HepG2 (cell line): ENCODE results near the gene MPO. TPM values are rescaled to one million over a fixed set of nuclear protein-coding genes. Genes with fewer than 3 reads are reported as not detected.
A peak's percentile ranks its signal among the peaks of the same experiment; 100 is the strongest.

Experiments
- RBFOX2 ChIP-seq: fragments of 200-400 bp; formaldehyde crosslinking; IDR thresholded peaks from 2 replicates; pipeline ENCODE4 v1.6.1; 2017; ENCODE audit warnings: low read depth, mild to moderate bottlenecking, low read length
- SRSF1 ChIP-seq: fragments of 200-400 bp; formaldehyde crosslinking; optimal IDR thresholded peaks from 2 replicates; pipeline ENCODE3; 2017; ENCODE audit warnings: mild to moderate bottlenecking, low read depth, low read length, moderate library complexity
- ZNF569 ChIP-seq: sonication (generic); formaldehyde crosslinking; IDR thresholded peaks from 2 replicates; pipeline ENCODE4 v1.5.0; 2020; ENCODE audit warnings: mild to moderate bottlenecking, missing genetic modification reagents, moderate library complexity, borderline replicate concordance
- ZNF720 ChIP-seq: sonication (generic); formaldehyde crosslinking; IDR thresholded peaks from 2 replicates; pipeline ENCODE4 v1.4.0; 2020; ENCODE audit warnings: missing genetic modification reagents
- ZNF891 ChIP-seq: sonication (generic); formaldehyde crosslinking; IDR thresholded peaks from 2 replicates; pipeline ENCODE4 v1.5.0; 2020; ENCODE audit warnings: mild to moderate bottlenecking, missing genetic modification reagents
- polyA plus RNA-seq, 8 experiments: library from polyadenylated mRNA; depleted of rRNA in 3 of 8; stranded (reverse) in 7 of 8; unstranded in 1 of 8; fragments of >200 nt; fragmentation: Illumina TruSeq in 4 of 8; extraction: Trizol in 4 of 8; gene quantifications; 2 replicates each; pipeline versions ENCODE4 v1.2.1 to v1.2.3, GENCODE V29; 2011 to 2016; ENCODE audit warnings: low read depth in 4 of 8, missing spikeins in 1 of 8, mixed read lengths in 1 of 8; ENCODE audit not compliant: insufficient read depth in 1 of 8
- total RNA-seq, 5 experiments: library from RNA; depleted of rRNA; stranded (reverse); fragments of >200 nt; fragmentation: Illumina TruSeq; extraction: Trizol; gene quantifications; 2 replicates each; pipeline ENCODE4 v1.2.3, GENCODE V29; 2016; ENCODE audit warnings: low read depth in 1 of 5
- TF ChIP-seq, protein P1 (sequence below), 2 experiments: sonication (generic) in 1 of 2; formaldehyde crosslinking in 1 of 2; IDR thresholded peaks; 2 replicates each; pipeline versions ENCODE4 v1.6.1 to v1.9.0; 2014 to 2022; ENCODE audit warnings: antibody characterized with exemption in 1 of 2, borderline replicate concordance in 1 of 2, inconsistent platforms in 1 of 2, low read depth in 1 of 2, missing genetic modification reagents in 1 of 2

Gene MPO
- total and polyA plus RNA-seq, 2 of the 13 experiments (the other 11 are each of a cell fraction or from before 2014, with no cell fraction given), result not detected

DNA sequence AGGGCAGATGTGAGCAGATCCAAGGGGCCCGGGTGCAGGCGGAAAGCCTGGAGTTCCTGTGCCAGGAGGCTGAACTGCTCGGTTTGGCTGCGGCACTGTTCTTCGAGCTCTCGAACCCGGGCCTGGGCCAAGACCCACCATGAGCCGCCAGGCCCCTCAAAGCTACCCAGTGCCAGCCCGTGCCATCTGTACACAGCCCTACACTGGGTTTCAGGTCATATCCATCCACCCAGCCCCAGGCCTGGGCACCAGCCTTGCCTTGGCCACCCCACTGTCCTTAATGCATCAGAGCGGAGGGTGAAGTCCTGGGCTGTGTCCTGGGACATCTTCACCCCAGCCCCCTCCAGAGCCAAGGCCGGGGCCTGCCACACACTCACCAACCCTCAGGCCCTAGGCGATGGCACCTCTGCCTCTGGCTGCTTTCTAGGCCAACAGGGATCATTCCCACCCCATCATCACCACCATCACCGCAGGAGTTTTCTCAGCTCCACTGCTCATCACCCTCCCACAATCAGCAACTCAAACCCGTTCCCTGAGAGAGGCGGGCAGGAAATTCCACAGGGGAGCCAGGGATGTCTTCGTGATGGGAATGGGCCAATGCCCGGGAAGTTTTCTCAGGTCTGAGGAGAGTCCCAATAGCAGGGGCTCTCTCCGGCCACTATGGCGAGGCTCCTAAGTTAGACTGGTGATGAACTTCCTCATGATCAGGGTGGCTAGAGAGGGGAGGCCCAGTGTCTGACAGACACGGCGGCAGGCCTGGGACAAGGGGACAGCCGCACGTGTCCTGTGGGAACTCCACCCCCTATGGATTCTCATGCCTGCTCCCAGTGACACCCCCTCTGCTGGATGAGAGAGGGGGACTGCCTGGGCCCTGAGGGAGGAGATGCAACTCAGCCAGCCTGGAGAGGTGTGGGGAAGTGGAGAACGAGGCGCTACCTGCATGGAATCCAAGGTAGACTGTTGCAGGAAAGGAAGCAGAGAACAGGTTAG is 38.7 kb upstream of the MPO start (continued):
- TF ChIP-seq, protein P1, sequence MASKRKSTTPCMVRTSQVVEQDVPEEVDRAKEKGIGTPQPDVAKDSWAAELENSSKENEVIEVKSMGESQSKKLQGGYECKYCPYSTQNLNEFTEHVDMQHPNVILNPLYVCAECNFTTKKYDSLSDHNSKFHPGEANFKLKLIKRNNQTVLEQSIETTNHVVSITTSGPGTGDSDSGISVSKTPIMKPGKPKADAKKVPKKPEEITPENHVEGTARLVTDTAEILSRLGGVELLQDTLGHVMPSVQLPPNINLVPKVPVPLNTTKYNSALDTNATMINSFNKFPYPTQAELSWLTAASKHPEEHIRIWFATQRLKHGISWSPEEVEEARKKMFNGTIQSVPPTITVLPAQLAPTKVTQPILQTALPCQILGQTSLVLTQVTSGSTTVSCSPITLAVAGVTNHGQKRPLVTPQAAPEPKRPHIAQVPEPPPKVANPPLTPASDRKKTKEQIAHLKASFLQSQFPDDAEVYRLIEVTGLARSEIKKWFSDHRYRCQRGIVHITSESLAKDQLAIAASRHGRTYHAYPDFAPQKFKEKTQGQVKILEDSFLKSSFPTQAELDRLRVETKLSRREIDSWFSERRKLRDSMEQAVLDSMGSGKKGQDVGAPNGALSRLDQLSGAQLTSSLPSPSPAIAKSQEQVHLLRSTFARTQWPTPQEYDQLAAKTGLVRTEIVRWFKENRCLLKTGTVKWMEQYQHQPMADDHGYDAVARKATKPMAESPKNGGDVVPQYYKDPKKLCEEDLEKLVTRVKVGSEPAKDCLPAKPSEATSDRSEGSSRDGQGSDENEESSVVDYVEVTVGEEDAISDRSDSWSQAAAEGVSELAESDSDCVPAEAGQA (IDR thresholded peaks at IDR 0.05; ENCODE audit: low read depth), result no peak
- TF ChIP-seq, protein P1 (CRISPR knock-in tag; IDR thresholded peaks at IDR 0.05; ENCODE audit: borderline replicate concordance), result no peak
- TF ChIP-seq ZNF569 (CRISPR knock-in tag) (no peak), RBFOX2 (no peak), ZNF720 (CRISPR knock-in tag) (no peak), ZNF891 (CRISPR knock-in tag) (0 out of 2 replicates have a peak, but pooled peaks have one; percentile 55), SRSF1 (no peak)
- TF ChIP-seq, all 625 proteins: peak for 2
